GM23338 (cell line): ENCODE measurements around the gene ZSCAN23. TPM values are rescaled to one million over a fixed set of nuclear protein-coding genes. Genes with fewer than 3 reads are reported as not detected.
A peak's percentile ranks its signal among the peaks of the same experiment; 100 is the strongest.

Experiments used
- ATAC-seq: fragments of 200-7000 bp; cut with Tn5 transposase; 3 replicates; pipeline ENCODE4 v1.9.1; 2020
- DNase-seq: peaks from one replicate; pipeline ENCODE4 v3.0.0-alpha.2; 2015; ENCODE audit warnings: low spot score
- H2AFZ ChIP-seq: fragments of 200-600 bp; sonication (generic); 2 replicates; pipeline ENCODE4 v1.8.0; 2016; ENCODE audit warnings: antibody characterized with exemption, mild to moderate bottlenecking, moderate library complexity
- H3F3A ChIP-seq: fragments of 200-600 bp; sonication (generic); replicated peaks from 2 replicates; pipeline ENCODE4 v1.8.0; 2017; ENCODE audit warnings: antibody characterized with exemption, mixed run types, low read depth
- H3K27ac ChIP-seq: fragments of 200-600 bp; sonication (generic); 2 replicates; pipeline ENCODE4 v1.6.1; 2016; ENCODE audit warnings: low read depth
- H3K27me3 ChIP-seq: fragments of 200-600 bp; sonication (generic); 2 replicates; pipeline ENCODE4 v1.8.0; 2016; ENCODE audit warnings: mild to moderate bottlenecking, mixed run types, moderate library complexity; ENCODE audit not compliant: insufficient read depth
- H3K36me3 ChIP-seq: fragments of 200-600 bp; sonication (generic); 2 replicates; pipeline ENCODE4 v1.8.0; 2016; ENCODE audit warnings: mild to moderate bottlenecking; ENCODE audit not compliant: insufficient read depth
- H3K4me1 ChIP-seq: fragments of 200-600 bp; sonication (generic); 2 replicates; pipeline ENCODE4 v1.8.0; 2016; ENCODE audit warnings: mild to moderate bottlenecking, moderate library complexity; ENCODE audit not compliant: insufficient read depth
- H3K4me2 ChIP-seq: fragments of 200-600 bp; sonication (generic); 2 replicates; pipeline ENCODE4 v1.7.1; 2017; ENCODE audit warnings: mixed run types
- H3K4me3 ChIP-seq: fragments of 200-600 bp; sonication (generic); 2 replicates; pipeline ENCODE4 v1.6.1; 2016; ENCODE audit warnings: mixed run types
- H3K79me2 ChIP-seq: fragments of 200-600 bp; sonication (generic); replicated peaks from 2 replicates; pipeline ENCODE4 v1.8.0; 2017; ENCODE audit warnings: mild to moderate bottlenecking; ENCODE audit not compliant: insufficient read depth
- H3K9me2 ChIP-seq: fragments of 200-600 bp; sonication (generic); 2 replicates; pipeline ENCODE4 v1.8.0; 2017; ENCODE audit not compliant: insufficient read depth
- H4K20me1 ChIP-seq: fragments of 200-600 bp; sonication (generic); replicated peaks from 2 replicates; pipeline ENCODE4 v1.8.0; 2017; ENCODE audit warnings: mild to moderate bottlenecking; ENCODE audit not compliant: insufficient read depth
- H3K27ac Mint-ChIP-seq: 2 replicates; pipeline ENCODE4 v1.8.0; 2020; ENCODE audit warnings: inconsistent platforms, mild to moderate bottlenecking, moderate library complexity, mixed read lengths
- H3K27me3 Mint-ChIP-seq: 3 replicates; pipeline ENCODE4 v1.8.0; 2022; ENCODE audit warnings: low read depth, mild to moderate bottlenecking, moderate library complexity, mixed read lengths, inconsistent platforms; ENCODE audit not compliant: insufficient read depth, poor library complexity
- H3K36me3 Mint-ChIP-seq: 3 replicates; pipeline ENCODE4 v1.8.0; 2021; ENCODE audit warnings: low read depth, mild to moderate bottlenecking, inconsistent platforms, moderate library complexity, mixed read lengths
- H3K4me1 Mint-ChIP-seq: 3 replicates; pipeline ENCODE4 v1.8.0; 2020; ENCODE audit warnings: mild to moderate bottlenecking, inconsistent platforms, mixed read lengths
- H3K4me3 Mint-ChIP-seq: 3 replicates; pipeline ENCODE4 v1.8.0; 2021; ENCODE audit warnings: moderate library complexity, mild to moderate bottlenecking, inconsistent platforms, mixed read lengths
- H3K9me3 Mint-ChIP-seq: 3 replicates; pipeline ENCODE4 v1.8.0; 2020; ENCODE audit warnings: moderate library complexity, mild to moderate bottlenecking, inconsistent platforms, mixed read lengths
- CREB1 ChIP-seq: fragments of 250-450 bp; sonication (Bioruptor Pico); IDR thresholded peaks from 2 replicates; pipeline ENCODE4 v1.5.0; 2020; ENCODE audit warnings: low read depth, mild to moderate bottlenecking, moderate library complexity
- EZH2 ChIP-seq: fragments of 200-600 bp; sonication (generic); IDR thresholded peaks from one replicate; pipeline ENCODE4 v1.8.0; 2017; ENCODE audit warnings: antibody characterized with exemption, mild to moderate bottlenecking, low read depth; ENCODE audit not compliant: unreplicated experiment
- JUNB ChIP-seq: IDR thresholded peaks from one replicate; pipeline ENCODE4 v1.6.1; 2016; ENCODE audit warnings: antibody characterized with exemption; ENCODE audit not compliant: unreplicated experiment
- NANOG ChIP-seq: IDR thresholded peaks from 2 replicates; pipeline ENCODE4 v1.6.1; 2016; ENCODE audit warnings: antibody characterized with exemption, borderline replicate concordance
- STAT1 ChIP-seq: IDR thresholded peaks from one replicate; pipeline ENCODE4 v1.6.1; 2016; ENCODE audit warnings: antibody characterized with exemption; ENCODE audit not compliant: unreplicated experiment
- ZNF331 ChIP-seq: fragments of 250-450 bp; sonication (Bioruptor Pico); IDR thresholded peaks from 2 replicates; pipeline ENCODE4 v1.5.0; 2020; ENCODE audit warnings: low read depth, mild to moderate bottlenecking, moderate library complexity
- polyA plus RNA-seq: library from polyadenylated mRNA; unstranded; fragments of >200 nt; fragmentation: Nextera tagmentation; extraction: Ambion mirVana; gene quantifications from 2 replicates; pipeline ENCODE4 v1.2.1, GENCODE V29; 2016
- total RNA-seq: library from RNA; depleted of rRNA; stranded (reverse); fragments of >200 nt; shearing (Covaris generic); gene quantifications from 2 replicates; pipeline ENCODE4 v1.2.3, GENCODE V29; 2014
- TF ChIP-seq, protein P1 (sequence below): IDR thresholded peaks from one replicate; pipeline ENCODE4 v1.6.1; 2018; ENCODE audit warnings: antibody characterized with exemption; ENCODE audit not compliant: unreplicated experiment
- TF ChIP-seq, protein P2 (sequence below): IDR thresholded peaks from 2 replicates; pipeline ENCODE4 v1.6.1; 2016; ENCODE audit warnings: antibody characterized with exemption

ZSCAN23 gene
- total and polyA plus RNA-seq, 2 experiments from 2014 or later: 1.9 to 7.8 TPM

DNA sequence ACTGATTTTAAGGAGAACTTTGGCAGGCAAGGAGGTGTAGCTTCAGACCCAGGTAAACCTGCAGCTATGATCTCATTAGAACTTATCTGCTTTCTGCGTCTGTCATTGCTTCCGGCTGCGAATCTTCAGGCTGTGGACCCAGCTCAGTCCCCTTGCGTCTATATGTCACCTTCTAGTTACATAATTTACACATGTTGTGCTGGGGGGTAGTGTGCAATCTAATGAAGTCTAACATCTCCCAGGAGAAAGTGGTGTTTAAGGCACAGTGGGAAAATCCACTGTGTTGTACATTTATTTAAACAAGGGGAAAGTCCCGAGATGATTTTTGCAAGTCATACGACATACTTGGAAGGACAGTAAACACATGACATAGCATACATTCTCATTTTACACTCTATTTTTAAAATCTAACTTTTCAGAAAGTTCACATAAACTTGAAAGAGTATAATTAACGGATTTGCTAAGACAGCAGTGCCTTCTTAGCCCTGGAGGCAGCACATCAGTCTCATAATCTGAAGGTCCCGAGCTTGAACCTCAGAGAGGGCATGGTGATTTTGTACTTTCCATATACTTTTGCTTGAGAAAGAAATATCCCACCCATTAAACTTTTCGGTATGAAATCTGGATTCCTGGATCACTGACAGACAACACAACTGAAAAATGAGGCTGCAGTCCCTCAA is 37.1 kb upstream of the ZSCAN23 start:
- H3K27me3 ChIP-seq: peaks cover 11% of the 10 kb centered on the region; the same call in 1 of the 2 replicates

DNA sequence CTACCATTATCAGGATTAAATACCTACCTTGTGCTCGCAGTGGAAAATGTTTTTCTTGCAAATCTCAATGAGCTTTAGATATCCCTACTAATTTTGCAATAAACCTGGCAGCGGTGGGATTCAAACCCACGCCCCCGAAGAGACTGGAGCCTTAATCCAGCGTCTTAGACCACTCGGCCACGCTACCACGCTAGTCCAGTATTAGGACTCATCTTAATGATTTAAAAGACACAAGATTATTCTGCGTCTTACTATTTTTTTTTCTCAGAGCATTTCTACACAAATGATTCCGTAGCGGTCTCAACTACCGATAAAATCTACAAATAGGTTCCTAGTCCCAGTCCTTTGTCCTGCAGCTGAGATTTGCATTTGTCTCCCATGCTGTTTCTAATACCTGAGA is 35.2 kb upstream of the ZSCAN23 start:
- H4K20me1 ChIP-seq: no peaks in the 10 kb centered on the region
- no peaks in the 10 kb centered on the region for H3K9me2 ChIP-seq
- H3K36me3 Mint-ChIP-seq: no peaks in the 10 kb centered on the region
- no peak overlapping the region for H3K27ac Mint-ChIP-seq
- H3K4me1 ChIP-seq: no peaks in the 10 kb centered on the region; the same call in 1 of the 2 replicates
- H3K4me2 ChIP-seq: peak overlapping the region; percentile 73
- no peak overlapping the region for H3K27ac ChIP-seq
- no peaks in the 10 kb centered on the region for H3K36me3 ChIP-seq
- peak overlapping the region; percentile 50 for H3K4me3 ChIP-seq
- peaks cover 11% of the 10 kb centered on the region; the same call in 1 of the 2 replicates for H3K27me3 ChIP-seq
- no peaks in the 10 kb centered on the region for H3K79me2 ChIP-seq
- H3K4me3 Mint-ChIP-seq: peak overlapping the region; percentile 70
- no peaks in the 10 kb centered on the region for H3K9me3 Mint-ChIP-seq
- DNase-seq (no peak), ATAC-seq (no peak)
- peaks cover 3% of the 10 kb centered on the region; the same call in 2 of the 3 replicates for H3K4me1 Mint-ChIP-seq
- no peaks in the 10 kb centered on the region for H3F3A ChIP-seq
- peaks cover 19% of the 10 kb centered on the region for H3K27me3 Mint-ChIP-seq
- H2AFZ ChIP-seq: peak overlapping the region; percentile 94
- no peak for TF ChIP-seq CREB1 (CRISPR knock-in tag)
- TF ChIP-seq, protein P1, sequence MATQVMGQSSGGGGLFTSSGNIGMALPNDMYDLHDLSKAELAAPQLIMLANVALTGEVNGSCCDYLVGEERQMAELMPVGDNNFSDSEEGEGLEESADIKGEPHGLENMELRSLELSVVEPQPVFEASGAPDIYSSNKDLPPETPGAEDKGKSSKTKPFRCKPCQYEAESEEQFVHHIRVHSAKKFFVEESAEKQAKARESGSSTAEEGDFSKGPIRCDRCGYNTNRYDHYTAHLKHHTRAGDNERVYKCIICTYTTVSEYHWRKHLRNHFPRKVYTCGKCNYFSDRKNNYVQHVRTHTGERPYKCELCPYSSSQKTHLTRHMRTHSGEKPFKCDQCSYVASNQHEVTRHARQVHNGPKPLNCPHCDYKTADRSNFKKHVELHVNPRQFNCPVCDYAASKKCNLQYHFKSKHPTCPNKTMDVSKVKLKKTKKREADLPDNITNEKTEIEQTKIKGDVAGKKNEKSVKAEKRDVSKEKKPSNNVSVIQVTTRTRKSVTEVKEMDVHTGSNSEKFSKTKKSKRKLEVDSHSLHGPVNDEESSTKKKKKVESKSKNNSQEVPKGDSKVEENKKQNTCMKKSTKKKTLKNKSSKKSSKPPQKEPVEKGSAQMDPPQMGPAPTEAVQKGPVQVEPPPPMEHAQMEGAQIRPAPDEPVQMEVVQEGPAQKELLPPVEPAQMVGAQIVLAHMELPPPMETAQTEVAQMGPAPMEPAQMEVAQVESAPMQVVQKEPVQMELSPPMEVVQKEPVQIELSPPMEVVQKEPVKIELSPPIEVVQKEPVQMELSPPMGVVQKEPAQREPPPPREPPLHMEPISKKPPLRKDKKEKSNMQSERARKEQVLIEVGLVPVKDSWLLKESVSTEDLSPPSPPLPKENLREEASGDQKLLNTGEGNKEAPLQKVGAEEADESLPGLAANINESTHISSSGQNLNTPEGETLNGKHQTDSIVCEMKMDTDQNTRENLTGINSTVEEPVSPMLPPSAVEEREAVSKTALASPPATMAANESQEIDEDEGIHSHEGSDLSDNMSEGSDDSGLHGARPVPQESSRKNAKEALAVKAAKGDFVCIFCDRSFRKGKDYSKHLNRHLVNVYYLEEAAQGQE: no peak
- no peak for TF ChIP-seq JUNB
- no peak for TF ChIP-seq EZH2
- no peak for TF ChIP-seq NANOG
- TF ChIP-seq, protein P2, sequence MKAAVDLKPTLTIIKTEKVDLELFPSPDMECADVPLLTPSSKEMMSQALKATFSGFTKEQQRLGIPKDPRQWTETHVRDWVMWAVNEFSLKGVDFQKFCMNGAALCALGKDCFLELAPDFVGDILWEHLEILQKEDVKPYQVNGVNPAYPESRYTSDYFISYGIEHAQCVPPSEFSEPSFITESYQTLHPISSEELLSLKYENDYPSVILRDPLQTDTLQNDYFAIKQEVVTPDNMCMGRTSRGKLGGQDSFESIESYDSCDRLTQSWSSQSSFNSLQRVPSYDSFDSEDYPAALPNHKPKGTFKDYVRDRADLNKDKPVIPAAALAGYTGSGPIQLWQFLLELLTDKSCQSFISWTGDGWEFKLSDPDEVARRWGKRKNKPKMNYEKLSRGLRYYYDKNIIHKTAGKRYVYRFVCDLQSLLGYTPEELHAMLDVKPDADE: no peak
- no peak for TF ChIP-seq STAT1
- no peak for TF ChIP-seq ZNF331 (CRISPR knock-in tag)

More for the DNA sequence above, 37.1 kb upstream of the ZSCAN23 start:
- H2AFZ ChIP-seq: no peak overlapping the region
- Mint-ChIP-seq H3K4me3 (no peak overlapping the region; the same call in 2 of the 3 replicates), H3K9me3 (no peaks in the 10 kb centered on the region), H3K27me3 (peaks cover 13% of the 10 kb centered on the region), H3K36me3 (no peaks in the 10 kb centered on the region), H3K27ac (no peak overlapping the region), H3K4me1 (peaks cover 3% of the 10 kb centered on the region; the same call in 2 of the 3 replicates)
- DNase-seq (no peak), ATAC-seq (no peak)
- no peaks in the 10 kb centered on the region; the same call in 1 of the 2 replicates for H3K4me1 ChIP-seq
- no peaks in the 10 kb centered on the region for H4K20me1 ChIP-seq
- H3K27ac ChIP-seq: no peak overlapping the region
- H3K9me2 ChIP-seq: no peaks in the 10 kb centered on the region
- no peak overlapping the region for H3K4me3 ChIP-seq
- TF ChIP-seq, protein P1: no peak
- TF ChIP-seq NANOG (no peak), JUNB (no peak)
- TF ChIP-seq, protein P2: no peak
- H3K79me2 ChIP-seq: no peaks in the 10 kb centered on the region
- H3K36me3 ChIP-seq: no peaks in the 10 kb centered on the region
- H3K4me2 ChIP-seq: no peak overlapping the region
- H3F3A ChIP-seq: no peaks in the 10 kb centered on the region
